Esophagus squamous epithelium (tissue), 4 donors: Measurements from ENCODE around the gene CORO7.

Experiments
- POLR2A ChIP-seq, 4 donors: fragments of 450-650 bp; IDR thresholded peaks; one replicate each; pipeline ENCODE4 v1.6.1; 2017; ENCODE audit warnings: antibody characterized with exemption in 4 of 4, mild to moderate bottlenecking in 4 of 4, moderate library complexity in 3 of 4
- TF ChIP-seq, protein P1 (sequence below), 6 experiments: fragments of 450-650 bp in 4 of 6; fragments of 200-600 bp in 2 of 6; sonication (generic) in 2 of 6; IDR thresholded peaks; one replicate each; pipeline ENCODE4 v1.5.1; 2016 to 2019; ENCODE audit warnings: antibody characterized with exemption in 6 of 6, mild to moderate bottlenecking in 4 of 6, moderate library complexity in 4 of 6

DNA sequence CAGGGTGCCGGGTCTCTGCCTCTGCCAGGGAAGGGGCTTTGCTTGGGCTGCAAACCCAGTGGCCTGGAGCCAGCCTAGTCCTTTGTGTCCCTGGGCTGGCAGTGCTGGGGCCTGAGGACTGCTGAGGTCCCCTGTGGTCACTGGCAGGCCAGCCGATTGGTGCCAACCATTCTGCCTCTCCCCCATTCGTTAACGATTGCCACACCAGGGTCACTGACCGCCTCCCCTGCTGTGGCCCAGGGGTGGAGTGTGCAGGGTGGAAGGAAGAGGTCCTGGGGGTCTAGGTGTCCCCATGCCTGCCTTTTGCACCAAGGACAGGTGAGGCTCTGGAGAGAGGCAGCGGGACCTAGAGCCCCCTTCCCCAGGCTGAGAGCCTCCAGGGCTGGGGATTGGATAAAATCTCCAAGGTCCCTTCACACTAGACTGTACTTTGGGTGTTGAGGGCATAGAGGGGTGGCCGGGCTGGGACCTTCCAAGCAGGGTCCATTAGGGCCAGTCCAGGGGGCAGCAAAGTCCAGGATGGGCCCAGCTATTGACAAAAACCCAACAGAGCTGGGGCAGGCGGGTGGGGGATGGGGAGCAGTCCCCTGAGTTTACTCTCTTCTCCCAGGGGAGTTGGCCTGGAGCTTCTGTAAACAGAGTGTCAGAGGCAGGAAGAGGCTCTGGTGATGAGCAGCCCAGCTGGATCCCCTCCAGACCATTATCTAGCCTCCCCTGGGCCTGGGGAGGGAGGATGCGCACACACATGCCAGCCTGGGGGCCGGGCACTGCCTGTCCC is 43.6 kb downstream of the CORO7 start:
- TF ChIP-seq, protein P1, sequence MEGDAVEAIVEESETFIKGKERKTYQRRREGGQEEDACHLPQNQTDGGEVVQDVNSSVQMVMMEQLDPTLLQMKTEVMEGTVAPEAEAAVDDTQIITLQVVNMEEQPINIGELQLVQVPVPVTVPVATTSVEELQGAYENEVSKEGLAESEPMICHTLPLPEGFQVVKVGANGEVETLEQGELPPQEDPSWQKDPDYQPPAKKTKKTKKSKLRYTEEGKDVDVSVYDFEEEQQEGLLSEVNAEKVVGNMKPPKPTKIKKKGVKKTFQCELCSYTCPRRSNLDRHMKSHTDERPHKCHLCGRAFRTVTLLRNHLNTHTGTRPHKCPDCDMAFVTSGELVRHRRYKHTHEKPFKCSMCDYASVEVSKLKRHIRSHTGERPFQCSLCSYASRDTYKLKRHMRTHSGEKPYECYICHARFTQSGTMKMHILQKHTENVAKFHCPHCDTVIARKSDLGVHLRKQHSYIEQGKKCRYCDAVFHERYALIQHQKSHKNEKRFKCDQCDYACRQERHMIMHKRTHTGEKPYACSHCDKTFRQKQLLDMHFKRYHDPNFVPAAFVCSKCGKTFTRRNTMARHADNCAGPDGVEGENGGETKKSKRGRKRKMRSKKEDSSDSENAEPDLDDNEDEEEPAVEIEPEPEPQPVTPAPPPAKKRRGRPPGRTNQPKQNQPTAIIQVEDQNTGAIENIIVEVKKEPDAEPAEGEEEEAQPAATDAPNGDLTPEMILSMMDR (IDR thresholded peaks at IDR 0.05) = no peak
- no peak for TF ChIP-seq POLR2A (IDR thresholded peaks at IDR 0.05)
